Endothelial cell of umbilical vein (primary cell): ENCODE measurements around the gene RABL6. TPM values are rescaled to one million over a fixed set of nuclear protein-coding genes. Genes with fewer than 3 reads are reported as not detected.
A peak's percentile ranks its signal among the peaks of the same experiment; 100 is the strongest.
"Not testable (repeated sequence)": the region's sequence is repeated elsewhere in the genome, so short reads cannot be mapped to it uniquely, and the experiment has no call there.

Experiments used
- BruUV-seq: library from RNA; stranded (reverse); fragments of 400-500 nt; replicated peaks from 2 replicates; lab custom pipeline; 2021; lab: Mats Ljungman, UMichigan
- CTCF ChIA-PET: fragments of 300-600, 350-600 bp; sonication (Branson Sonifier 250); formaldehyde crosslinking; loops from one replicate; lab custom pipeline; 2021; ENCODE audit warnings: antibody characterized with exemption, inconsistent platforms; lab: Charles Lee
- POLR2A ChIA-PET: fragments of 300-600, 350-600 bp; sonication (Branson Sonifier 250); formaldehyde crosslinking; loops from one replicate; lab custom pipeline; 2021; ENCODE audit warnings: antibody characterized with exemption, inconsistent platforms; lab: Charles Lee
- DNase-seq: peaks from one replicate; pipeline ENCODE4 v3.0.0-alpha.2; 2011; ENCODE audit warnings: low read depth, low spot score
- FAIRE-seq: peaks from 2 replicates; lab custom pipeline; 2011; peaks lifted over from hg19 to GRCh38; lab: Jason Lieb, UNC
- H2AFZ ChIP-seq: 2 replicates; pipeline ENCODE4 v1.6.0; 2012; ENCODE audit warnings: low read depth, low read length, control low read depth, inconsistent platforms
- H3K27ac ChIP-seq: 2 replicates; pipeline ENCODE4 v1.5.1; 2011; ENCODE audit warnings: low read depth, mild to moderate bottlenecking, control low read depth, low read length, moderate library complexity; ENCODE audit not compliant: insufficient read depth
- H3K27me3 ChIP-seq, 2 experiments: 2 replicates each; pipeline versions ENCODE4 v1.6.0 to v1.6.1; 2011; ENCODE audit warnings: low read length in 2 of 2, mixed read lengths in 1 of 2; ENCODE audit not compliant: control insufficient read depth in 2 of 2, insufficient read depth in 2 of 2
- H3K36me3 ChIP-seq, 2 experiments: 2 replicates in 1 of 2; 3 replicates in 1 of 2; pipeline ENCODE4 v1.5.1; 2011; ENCODE audit warnings: low read length in 2 of 2, mild to moderate bottlenecking in 1 of 2, moderate library complexity in 1 of 2; ENCODE audit not compliant: control insufficient read depth in 2 of 2, insufficient read depth in 2 of 2; ENCODE audit errors: extremely low read depth in 1 of 2
- H3K4me1 ChIP-seq: 3 replicates; pipeline ENCODE4 v1.5.1; 2011; ENCODE audit warnings: mild to moderate bottlenecking, low read length; ENCODE audit not compliant: control insufficient read depth, insufficient read depth; ENCODE audit errors: extremely low read depth
- H3K4me2 ChIP-seq: 2 replicates; pipeline ENCODE4 v1.6.1; 2011; ENCODE audit warnings: low read length, control low read depth, mixed read lengths; ENCODE audit not compliant: insufficient read depth
- H3K4me3 ChIP-seq, 3 experiments: fragments of 200-600 bp in 1 of 3; sonication (generic), shearing (Covaris generic) in 1 of 3; replicated peaks in 1 of 3; 2 replicates each; pipeline ENCODE4 v1.5.1; 2011 to 2016; ENCODE audit warnings: control low read depth in 3 of 3, low read length in 3 of 3, mild to moderate bottlenecking in 2 of 3, inconsistent platforms in 1 of 3, low read depth in 1 of 3, moderate library complexity in 1 of 3; ENCODE audit not compliant: insufficient read depth in 1 of 3
- H3K79me2 ChIP-seq: 2 replicates; pipeline ENCODE4 v1.6.0; 2012; ENCODE audit warnings: low read length, inconsistent platforms; ENCODE audit not compliant: control insufficient read depth, insufficient read depth
- H3K9ac ChIP-seq: replicated peaks from 2 replicates; pipeline ENCODE3; 2011; ENCODE audit warnings: low read length, control low read depth; ENCODE audit not compliant: insufficient read depth; ENCODE audit errors: extremely low read depth
- H3K9me1 ChIP-seq: replicated peaks from 3 replicates; pipeline ENCODE4 v1.6.0; 2011; ENCODE audit warnings: mild to moderate bottlenecking, low read length; ENCODE audit not compliant: control insufficient read depth, insufficient read depth; ENCODE audit errors: extremely low read depth
- H3K9me3 ChIP-seq: replicated peaks from 2 replicates; pipeline ENCODE4 v1.5.1; 2012; ENCODE audit warnings: low read length, inconsistent platforms; ENCODE audit not compliant: control insufficient read depth, insufficient read depth
- H4K20me1 ChIP-seq: replicated peaks from 2 replicates; pipeline ENCODE3; 2011; ENCODE audit warnings: mild to moderate bottlenecking, low read length; ENCODE audit not compliant: control insufficient read depth, insufficient read depth; ENCODE audit errors: extremely low read depth
- POLR2AphosphoS5 ChIP-seq: IDR thresholded peaks from 2 replicates; pipeline ENCODE4 v1.6.1; 2012; ENCODE audit warnings: low read depth, mild to moderate bottlenecking, control low read depth, low read length, moderate library complexity; ENCODE audit not compliant: insufficient read depth
- dilution Hi-C: fragments of 300-500 bp; cut with MboI; formaldehyde crosslinking; loops from one replicate; pipeline ENCODE4 v1.15.0; 2019; ENCODE audit warnings: low sequenced_read_pairs; ENCODE audit not compliant: extremely low pct_ligation_motif_present
- intact Hi-C: fragments of 100-400 bp; cut with micrococcal nuclease; formaldehyde crosslinking; loops from one replicate; pipeline ENCODE4 v1.10.0; 2022
- polyA plus RNA-seq, 4 experiments: library from polyadenylated mRNA; depleted of rRNA in 3 of 4; stranded (reverse) in 3 of 4; unstranded in 1 of 4; fragments of >200 nt; gene quantifications; 2 replicates each; pipeline versions ENCODE4 v1.2.1 to v1.2.3, GENCODE V29; 2011 to 2012; ENCODE audit warnings: missing spikeins in 1 of 4
- total RNA-seq: library from RNA; stranded (reverse); gene quantifications from 2 replicates; pipeline ENCODE4 v1.2.3, GENCODE V29; 2021
- TF ChIP-seq, protein P1 (sequence below), 2 donors: IDR thresholded peaks; 1 replicate in 1 of 2; 2 replicates in 1 of 2; pipeline ENCODE4 v1.5.1; 2011; ENCODE audit warnings: low read length in 2 of 2, mild to moderate bottlenecking in 2 of 2, moderate library complexity in 2 of 2, control low read depth in 1 of 2, inconsistent platforms in 1 of 2, low read depth in 1 of 2; ENCODE audit not compliant: insufficient read depth in 1 of 2; ENCODE audit errors: extremely low read depth in 1 of 2

The RABL6 gene
- total and polyA plus RNA-seq, 2 donors (not counting 3 experiments of a cell fraction or from before 2014, with no cell fraction given): 60.8 to 112 TPM

DNA sequence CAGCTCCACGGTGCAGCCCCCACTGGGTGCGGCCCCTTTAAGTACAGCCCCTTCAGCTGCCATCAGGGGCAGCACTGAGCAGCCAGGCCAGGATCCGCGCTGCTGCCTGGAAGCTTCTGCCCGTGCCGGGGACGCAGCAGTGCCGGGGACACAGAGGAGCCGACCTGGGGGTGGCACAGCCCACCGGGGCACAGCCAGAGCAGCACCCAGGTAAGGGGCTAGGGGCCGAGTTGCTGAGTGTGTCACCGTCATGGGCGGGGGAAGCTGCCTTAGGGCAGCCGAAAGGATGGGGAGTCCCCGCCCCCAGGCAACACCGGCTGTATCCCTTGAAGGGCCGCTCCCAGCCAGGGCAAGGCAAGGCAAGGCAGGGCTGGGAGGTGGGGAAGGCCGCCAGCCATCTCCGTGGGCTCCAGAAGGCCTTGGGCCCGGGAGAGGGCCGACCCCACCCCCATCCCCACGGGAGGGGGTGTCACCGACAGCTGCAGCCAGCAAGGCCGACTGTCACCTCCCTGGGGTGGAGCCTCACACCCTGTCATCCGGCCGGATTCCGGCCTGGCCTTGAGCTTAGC lies 34.7 kb downstream of the RABL6 start, which contains the start of gene AJM1:
Gene AJM1, plus strand, starts transcription at position 99 of the 569 bp plus-strand sequence. CDS start 1,937 bp downstream, outside the sequence.
- peak within 1 kb of the TSS in 1 of 3 experiments; percentile 34 for H3K4me3 ChIP-seq
- H3K27ac ChIP-seq, H3K79me2 ChIP-seq, POLR2A ChIA-PET, H3K9me3 ChIP-seq, H3K4me1 ChIP-seq, H3K9me1 ChIP-seq, H2AFZ ChIP-seq, H3K9ac ChIP-seq, H3K4me2 ChIP-seq, dilution Hi-C loops, H4K20me1 ChIP-seq, BruUV-seq: not testable (repeated sequence)
- intact Hi-C loops: loop anchor here (2.0 to 5.0 kb wide), 3 partner anchors 35 to 192 kb away; partner anchors contain the start of genes CLIC3 and RABL6
- CTCF ChIA-PET: interaction anchor here (0.6 to 2.8 kb wide), 18 partner anchors 10 to 193 kb away, joined by 3 to 18 read pairs (median 5); partner anchors contain the start of genes FBXW5, PAXX and RABL6
- TF ChIP-seq, protein P1, sequence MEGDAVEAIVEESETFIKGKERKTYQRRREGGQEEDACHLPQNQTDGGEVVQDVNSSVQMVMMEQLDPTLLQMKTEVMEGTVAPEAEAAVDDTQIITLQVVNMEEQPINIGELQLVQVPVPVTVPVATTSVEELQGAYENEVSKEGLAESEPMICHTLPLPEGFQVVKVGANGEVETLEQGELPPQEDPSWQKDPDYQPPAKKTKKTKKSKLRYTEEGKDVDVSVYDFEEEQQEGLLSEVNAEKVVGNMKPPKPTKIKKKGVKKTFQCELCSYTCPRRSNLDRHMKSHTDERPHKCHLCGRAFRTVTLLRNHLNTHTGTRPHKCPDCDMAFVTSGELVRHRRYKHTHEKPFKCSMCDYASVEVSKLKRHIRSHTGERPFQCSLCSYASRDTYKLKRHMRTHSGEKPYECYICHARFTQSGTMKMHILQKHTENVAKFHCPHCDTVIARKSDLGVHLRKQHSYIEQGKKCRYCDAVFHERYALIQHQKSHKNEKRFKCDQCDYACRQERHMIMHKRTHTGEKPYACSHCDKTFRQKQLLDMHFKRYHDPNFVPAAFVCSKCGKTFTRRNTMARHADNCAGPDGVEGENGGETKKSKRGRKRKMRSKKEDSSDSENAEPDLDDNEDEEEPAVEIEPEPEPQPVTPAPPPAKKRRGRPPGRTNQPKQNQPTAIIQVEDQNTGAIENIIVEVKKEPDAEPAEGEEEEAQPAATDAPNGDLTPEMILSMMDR (IDR thresholded peaks at IDR 0.05; ENCODE audit: extremely low read depth in 1 of 2, insufficient read depth in 1 of 2, low read depth in 1 of 2, low read length in 2 of 2): peak; percentile 82 to 94
- peak; percentile 51 for TF ChIP-seq POLR2AphosphoS5
- peak; percentile 85 for FAIRE-seq
- H3K27me3 ChIP-seq: peaks cover 10 to 28% of the 10 kb centered on the region in 2 experiments
- peaks cover 0 to 13% of the 10 kb centered on the region in 2 experiments for H3K36me3 ChIP-seq
- peak; percentile 74 for DNase-seq

DNA sequence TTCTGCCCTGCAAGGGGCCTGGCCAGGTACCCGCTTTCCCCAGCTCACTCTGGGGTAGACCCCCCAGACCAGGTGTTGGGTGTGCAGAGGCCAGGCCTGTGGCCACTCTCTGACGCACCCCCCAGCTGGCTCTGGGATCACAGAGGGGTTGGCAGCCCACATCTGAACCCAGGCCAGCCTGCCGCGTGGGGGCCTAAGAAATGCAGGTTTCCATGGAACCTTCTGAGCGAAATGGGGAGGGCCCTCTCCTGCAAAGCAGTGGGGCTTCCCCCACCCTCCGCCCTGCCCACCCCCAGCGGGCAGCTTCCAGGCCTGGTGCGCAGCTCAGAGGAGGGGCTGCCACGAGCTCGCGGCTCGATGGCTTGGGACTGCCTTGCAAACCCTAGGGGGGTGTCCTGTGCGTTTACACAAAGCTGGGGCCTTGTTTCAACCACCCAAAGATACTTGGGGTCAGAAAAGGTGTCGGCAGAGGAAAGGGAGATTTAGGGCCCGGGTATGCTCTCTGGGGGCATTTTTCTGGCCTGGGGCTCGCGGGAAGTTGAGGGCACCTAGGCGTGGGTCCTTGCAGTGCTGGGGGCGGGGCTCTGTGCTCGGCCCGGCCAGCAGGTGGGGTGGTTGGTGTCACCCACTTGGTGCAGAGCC lies 35.5 kb downstream of the RABL6 start:
- H3K9ac ChIP-seq, dilution Hi-C loops, H3K9me1 ChIP-seq, H3K4me3 ChIP-seq, H3K9me3 ChIP-seq, H2AFZ ChIP-seq, FAIRE-seq, H4K20me1 ChIP-seq, H3K4me2 ChIP-seq, BruUV-seq, POLR2A ChIA-PET, H3K79me2 ChIP-seq, H3K27ac ChIP-seq, DNase-seq, H3K4me1 ChIP-seq: not testable (repeated sequence)
- intact Hi-C loops: loop anchor here (2.0 to 5.0 kb wide), 3 partner anchors 36 to 192 kb away; partner anchors contain the start of genes CLIC3 and RABL6
- CTCF ChIA-PET: interaction anchor here (1.2 to 2.8 kb wide), 7 partner anchors 10 to 192 kb away, joined by 3 to 18 read pairs (median 10); partner anchors contain the start of genes FBXW5 and PAXX
- H3K36me3 ChIP-seq: peaks cover 0 to 13% of the 10 kb centered on the region in 2 experiments
- peaks cover 10 to 28% of the 10 kb centered on the region in 2 experiments for H3K27me3 ChIP-seq
